HG03139 (cell line): ENCODE measurements around the gene CACNA1G.

ENCODE experiments used
- ATAC-seq: cut with Tn5 transposase; IDR thresholded peaks from one replicate; pipeline ENCODE4 v1.9.1; 2021; ENCODE audit not compliant: unreplicated experiment

The CACNA1G gene

GRCh38 chr17:50585891-50586290, 25.4 kb downstream of the CACNA1G start:
- no peak for ATAC-seq

- no peak for ATAC-seq
These were observed 26.1 kb downstream of the CACNA1G start for GRCh38 chr17:50586421-50587247.

GRCh38 chr17:50587571-50587970, 27.1 kb downstream of the CACNA1G start:
- ATAC-seq: no peak

GRCh38 chr17:50588391-50589049, 28.0 kb downstream of the CACNA1G start:
- no peak for ATAC-seq

GRCh38 chr17:50589095-50589705, 28.7 kb downstream of the CACNA1G start:
- no peak for ATAC-seq

GRCh38 chr17:50590946-50591737, 30.6 kb downstream of the CACNA1G start:
- no peak for ATAC-seq

GRCh38 chr17:50593321-50593720, 32.8 kb downstream of the CACNA1G start:
- ATAC-seq: no peak

- no peak for ATAC-seq
These were observed 33.8 kb downstream of the CACNA1G start for GRCh38 chr17:50594128-50594823.

GRCh38 chr17:50594892-50595291, 34.4 kb downstream of the CACNA1G start:
- ATAC-seq: no peak

GRCh38 chr17:50596191-50597037, 35.9 kb downstream of the CACNA1G start:
- no peak for ATAC-seq

GRCh38 chr17:50598487-50598886, 38.0 kb downstream of the CACNA1G start:
- ATAC-seq: no peak

- no peak for ATAC-seq
These were observed 39.1 kb downstream of the CACNA1G start for GRCh38 chr17:50599606-50600005.

- ATAC-seq: no peak
These were observed 41.4 kb downstream of the CACNA1G start for GRCh38 chr17:50601823-50602375.

GRCh38 chr17:50602836-50603235, 42.3 kb downstream of the CACNA1G start:
- ATAC-seq: no peak

- ATAC-seq: no peak
These were observed 42.8 kb downstream of the CACNA1G start for GRCh38 chr17:50603340-50603739.

GRCh38 chr17:50604513-50604912, 44.0 kb downstream of the CACNA1G start:
- ATAC-seq: no peak

- ATAC-seq: no peak
These were observed 44.9 kb downstream of the CACNA1G start for GRCh38 chr17:50605429-50605828.

GRCh38 chr17:50607522-50608175, 47.1 kb downstream of the CACNA1G start:
- no peak for ATAC-seq
